Measurements from ENCODE around the gene HDLBP.

The HDLBP gene

DNA sequence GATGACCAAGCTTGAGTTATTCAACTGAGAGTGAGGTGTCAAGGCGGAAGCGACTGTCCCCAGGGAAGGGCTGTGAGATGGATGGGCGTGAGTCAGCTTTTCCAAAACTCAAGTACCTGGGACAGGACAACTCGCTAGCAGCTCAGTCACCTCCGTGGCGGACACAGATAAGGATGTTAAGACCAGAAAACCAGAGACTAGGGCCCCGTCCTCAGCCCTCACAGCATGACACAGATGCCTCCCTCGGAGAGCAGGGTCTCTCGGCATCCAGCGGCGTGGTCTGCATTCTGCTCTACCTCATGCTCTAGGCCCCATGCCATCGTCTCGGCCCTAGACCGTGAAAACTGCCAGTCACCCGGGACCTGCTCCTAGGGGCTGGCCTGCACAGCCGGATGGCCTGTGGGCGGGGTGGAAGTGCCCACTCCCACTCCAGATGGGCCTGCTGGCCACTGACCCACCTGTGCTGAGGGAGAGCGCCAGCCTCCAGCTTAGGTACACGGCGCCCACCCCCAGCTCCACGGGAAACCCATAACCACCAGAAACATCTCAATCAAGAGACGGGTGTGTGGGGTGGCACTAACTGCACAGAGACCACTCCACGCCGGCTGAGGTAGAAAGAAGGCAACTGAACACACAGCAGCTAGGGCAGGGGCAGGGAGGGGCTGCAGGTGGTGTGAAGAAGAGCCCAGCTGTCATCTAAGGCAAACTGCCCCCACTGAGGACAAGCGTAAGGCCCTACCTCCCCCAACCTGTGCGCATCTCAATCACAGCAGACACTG, 87.2 kb downstream of the HDLBP start:
- ChIA-PET CTCF (interaction anchor here (1.2 to 1.6 kb wide), 2 partner anchors 10 to 150 kb away, joined by 3 to 4 read pairs; no protein-coding TSS in a partner anchor), POLR2A (no interaction called here)
- TF ChIP-seq CTCF (IDR thresholded peaks at IDR 0.05; ENCODE audit: control extremely low read depth, extremely low read depth, low read depth, missing control alignments) = no peak
- DNase-seq (ENCODE audit: extremely low spot score) = no peak

DNA sequence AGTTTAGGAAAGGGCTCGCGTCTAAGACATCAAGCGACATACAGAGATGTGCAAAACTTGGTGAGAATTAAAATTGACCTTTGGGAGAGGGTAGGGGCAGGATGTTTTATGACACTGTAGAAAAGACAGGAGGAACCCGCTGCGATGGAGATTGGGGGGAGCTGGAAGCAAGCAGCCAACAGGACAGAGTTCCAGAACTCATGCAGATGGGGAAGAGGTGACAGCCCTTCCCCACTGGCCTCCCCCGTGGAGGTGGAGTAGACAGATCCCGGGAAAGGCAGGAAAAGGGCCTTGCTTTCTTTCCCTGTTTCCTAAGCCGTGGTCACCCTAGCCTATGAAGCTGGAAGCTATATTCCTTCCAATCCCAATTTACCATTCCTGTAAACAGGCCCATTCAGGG, 87.9 kb downstream of the HDLBP start:
- no peak for TF ChIP-seq CTCF (IDR thresholded peaks at IDR 0.05; ENCODE audit: control extremely low read depth, extremely low read depth, low read depth, missing control alignments)
- DNase-seq (ENCODE audit: extremely low spot score) = no peak
- ChIA-PET POLR2A (no interaction called here), CTCF (no interaction called here)

DNA sequence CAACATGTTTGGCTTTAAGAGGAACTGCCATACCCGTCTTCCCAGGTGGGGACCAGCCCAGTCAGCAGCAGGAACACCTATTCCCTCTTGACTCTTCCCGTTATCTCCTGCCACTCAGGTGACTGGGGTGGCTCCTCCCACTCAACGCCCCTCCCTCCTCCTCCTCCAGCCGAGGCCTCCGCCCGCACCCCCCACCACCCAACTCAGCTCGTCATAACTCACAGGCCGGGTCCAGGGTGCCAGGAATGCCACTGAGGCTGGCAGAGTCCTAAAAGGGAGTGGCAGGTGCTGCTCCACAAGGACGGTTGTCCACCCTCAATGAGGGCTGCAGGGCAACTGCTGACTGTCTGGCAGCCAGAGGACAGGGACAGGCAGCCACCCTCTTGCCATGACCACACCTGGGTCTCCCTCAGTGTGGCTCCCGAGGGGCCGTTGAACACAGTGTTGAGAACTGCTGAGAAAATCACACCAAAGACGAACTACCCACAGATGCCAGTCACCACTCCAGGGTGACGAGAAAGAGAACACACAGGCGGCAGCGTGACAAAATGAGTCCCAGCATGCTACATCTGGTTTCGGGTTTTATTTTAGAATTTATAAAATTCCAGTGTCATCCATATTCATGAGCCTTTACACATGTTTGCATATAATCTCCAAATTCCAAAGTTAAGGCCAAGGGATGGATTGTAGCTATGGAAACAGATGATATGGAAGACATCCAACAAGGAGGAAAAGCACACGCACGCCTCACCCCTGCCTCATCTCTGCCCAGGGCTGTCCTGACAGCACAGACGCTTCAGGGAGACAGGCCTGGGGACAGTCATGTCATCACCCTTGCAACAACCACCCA, 88.5 kb downstream of the HDLBP start:
- no peak for TF ChIP-seq CTCF (IDR thresholded peaks at IDR 0.05; ENCODE audit: control extremely low read depth, extremely low read depth, low read depth, missing control alignments)
- ChIA-PET POLR2A (no interaction called here), CTCF (interaction anchor here (1.9 kb wide), 1 partner anchor 9 kb away, joined by 4 read pairs; no protein-coding TSS in a partner anchor)
- no peak for DNase-seq (ENCODE audit: extremely low spot score)

DNA sequence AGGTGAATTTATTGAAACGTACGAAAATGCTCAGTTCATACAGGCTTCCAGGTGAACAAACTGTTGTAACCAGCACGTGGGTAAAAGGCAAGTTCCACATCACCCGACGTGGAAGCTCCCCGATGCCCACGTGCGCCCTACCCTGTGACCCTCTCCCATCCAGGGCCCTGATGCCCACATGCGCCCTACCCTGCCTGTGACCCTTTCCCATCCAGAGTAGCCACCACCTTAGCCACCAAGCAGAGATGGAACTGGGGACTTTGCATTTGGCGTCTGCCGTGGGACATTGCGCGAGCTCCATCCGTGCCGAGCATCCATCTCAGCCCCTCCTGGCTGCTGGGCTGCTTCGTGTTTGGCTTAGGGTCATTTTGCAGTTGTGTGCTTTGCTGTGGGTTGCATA, 89.5 kb downstream of the HDLBP start:
- no peak for TF ChIP-seq CTCF (IDR thresholded peaks at IDR 0.05; ENCODE audit: control extremely low read depth, extremely low read depth, low read depth, missing control alignments)
- CTCF ChIA-PET = interaction anchor here (1.9 kb wide), 1 partner anchor 10 kb away, joined by 4 read pairs; no protein-coding TSS in a partner anchor
- POLR2A ChIA-PET = no interaction called here
- no peak for DNase-seq (ENCODE audit: extremely low spot score)

GRCh38 chr2:241225545-241225944, 89.9 kb downstream of the HDLBP start:
- DNase-seq (ENCODE audit: extremely low spot score) = no peak
- CTCF ChIA-PET = interaction anchor here (1.7 to 1.9 kb wide), 2 partner anchors 11 to 311 kb away, joined by 3 to 4 read pairs; no protein-coding TSS in a partner anchor
- no peak for TF ChIP-seq CTCF (IDR thresholded peaks at IDR 0.05; ENCODE audit: control extremely low read depth, extremely low read depth, low read depth, missing control alignments)
- POLR2A ChIA-PET = no interaction called here

DNA sequence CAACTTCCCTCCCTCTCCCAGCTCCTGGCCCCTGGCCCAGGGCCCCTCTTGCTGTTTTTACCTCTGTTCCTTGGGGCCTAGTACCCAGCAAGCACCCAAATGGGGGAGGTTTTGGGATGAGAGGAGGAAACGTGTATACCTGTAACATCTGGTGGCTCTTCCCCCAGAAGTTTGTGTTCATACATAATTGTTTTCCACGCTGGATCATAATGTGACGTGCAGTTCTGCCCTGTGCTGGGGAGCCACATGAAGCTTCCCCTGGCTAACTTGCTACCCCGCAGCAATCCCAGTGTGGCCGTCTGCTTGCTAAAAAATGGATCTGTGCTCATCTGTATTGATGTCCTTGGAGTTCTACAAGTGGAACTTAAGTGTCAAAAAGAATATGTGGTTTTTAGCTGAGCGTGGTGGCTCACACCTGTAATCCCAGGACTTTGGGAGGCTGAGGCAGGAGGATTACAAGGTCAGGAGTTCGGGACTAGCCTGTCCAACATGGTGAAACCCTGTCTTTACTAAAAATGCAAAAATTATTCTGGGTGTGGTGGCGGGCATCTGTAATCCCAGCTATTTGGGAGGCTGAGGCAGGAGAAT, 90.5 kb downstream of the HDLBP start:
- ChIA-PET POLR2A (no interaction called here), CTCF (interaction anchor here (1.7 to 1.9 kb wide), 2 partner anchors 11 to 310 kb away, joined by 3 to 4 read pairs; no protein-coding TSS in a partner anchor)
- TF ChIP-seq CTCF (IDR thresholded peaks at IDR 0.05; ENCODE audit: control extremely low read depth, extremely low read depth, low read depth, missing control alignments) = no peak
- DNase-seq (ENCODE audit: extremely low spot score) = no peak
